Panc1 (cell line): Measurements from ENCODE around the gene STAM.

Experiments
- POLR2AphosphoS5 ChIP-seq: IDR thresholded peaks from 2 replicates; pipeline ENCODE4 v1.6.1; 2012; ENCODE audit warnings: mild to moderate bottlenecking, low read depth, low read length, moderate library complexity
- SIN3A ChIP-seq: IDR thresholded peaks from 2 replicates; pipeline ENCODE4 v1.6.1; 2012; ENCODE audit warnings: low read depth, mild to moderate bottlenecking, low read length, moderate library complexity, borderline replicate concordance; ENCODE audit not compliant: insufficient read depth
- TF ChIP-seq, protein P1 (sequence below): fragments of 450-650 bp; IDR thresholded peaks from 2 replicates; pipeline ENCODE4 v1.5.1; 2017; ENCODE audit warnings: mild to moderate bottlenecking
- TF ChIP-seq, protein P2 (sequence below), 2 experiments: IDR thresholded peaks; 2 replicates each; pipeline ENCODE4 v1.6.1; 2011 to 2012; ENCODE audit warnings: low read depth in 2 of 2, control low read depth in 1 of 2, low read length in 1 of 2, mild to moderate bottlenecking in 1 of 2, moderate library complexity in 1 of 2; ENCODE audit not compliant: insufficient read depth in 1 of 2

DNA sequence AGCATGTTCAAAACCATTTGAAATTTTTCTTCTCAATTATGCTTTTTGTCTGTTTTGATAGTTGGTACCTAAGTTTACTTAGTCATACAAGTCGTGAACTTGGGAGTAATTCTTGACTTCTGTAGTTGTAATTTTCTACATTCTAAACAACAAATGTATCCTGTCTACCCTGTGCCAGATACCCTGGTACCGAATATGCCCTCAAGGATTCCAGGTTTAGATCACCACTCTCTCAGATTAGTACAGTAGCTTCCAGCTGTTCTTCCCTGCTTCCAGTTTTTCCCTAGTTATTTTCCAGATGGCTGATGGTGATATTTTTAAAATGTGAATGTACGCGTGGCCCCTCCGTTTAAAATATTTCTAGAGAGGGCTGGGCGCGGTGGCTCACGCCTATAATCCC lies 6.5 kb downstream of the STAM start:
- TF ChIP-seq, protein P1, sequence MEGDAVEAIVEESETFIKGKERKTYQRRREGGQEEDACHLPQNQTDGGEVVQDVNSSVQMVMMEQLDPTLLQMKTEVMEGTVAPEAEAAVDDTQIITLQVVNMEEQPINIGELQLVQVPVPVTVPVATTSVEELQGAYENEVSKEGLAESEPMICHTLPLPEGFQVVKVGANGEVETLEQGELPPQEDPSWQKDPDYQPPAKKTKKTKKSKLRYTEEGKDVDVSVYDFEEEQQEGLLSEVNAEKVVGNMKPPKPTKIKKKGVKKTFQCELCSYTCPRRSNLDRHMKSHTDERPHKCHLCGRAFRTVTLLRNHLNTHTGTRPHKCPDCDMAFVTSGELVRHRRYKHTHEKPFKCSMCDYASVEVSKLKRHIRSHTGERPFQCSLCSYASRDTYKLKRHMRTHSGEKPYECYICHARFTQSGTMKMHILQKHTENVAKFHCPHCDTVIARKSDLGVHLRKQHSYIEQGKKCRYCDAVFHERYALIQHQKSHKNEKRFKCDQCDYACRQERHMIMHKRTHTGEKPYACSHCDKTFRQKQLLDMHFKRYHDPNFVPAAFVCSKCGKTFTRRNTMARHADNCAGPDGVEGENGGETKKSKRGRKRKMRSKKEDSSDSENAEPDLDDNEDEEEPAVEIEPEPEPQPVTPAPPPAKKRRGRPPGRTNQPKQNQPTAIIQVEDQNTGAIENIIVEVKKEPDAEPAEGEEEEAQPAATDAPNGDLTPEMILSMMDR, result no peak
- no peak for TF ChIP-seq SIN3A
- TF ChIP-seq POLR2AphosphoS5, result no peak
- TF ChIP-seq, protein P2, sequence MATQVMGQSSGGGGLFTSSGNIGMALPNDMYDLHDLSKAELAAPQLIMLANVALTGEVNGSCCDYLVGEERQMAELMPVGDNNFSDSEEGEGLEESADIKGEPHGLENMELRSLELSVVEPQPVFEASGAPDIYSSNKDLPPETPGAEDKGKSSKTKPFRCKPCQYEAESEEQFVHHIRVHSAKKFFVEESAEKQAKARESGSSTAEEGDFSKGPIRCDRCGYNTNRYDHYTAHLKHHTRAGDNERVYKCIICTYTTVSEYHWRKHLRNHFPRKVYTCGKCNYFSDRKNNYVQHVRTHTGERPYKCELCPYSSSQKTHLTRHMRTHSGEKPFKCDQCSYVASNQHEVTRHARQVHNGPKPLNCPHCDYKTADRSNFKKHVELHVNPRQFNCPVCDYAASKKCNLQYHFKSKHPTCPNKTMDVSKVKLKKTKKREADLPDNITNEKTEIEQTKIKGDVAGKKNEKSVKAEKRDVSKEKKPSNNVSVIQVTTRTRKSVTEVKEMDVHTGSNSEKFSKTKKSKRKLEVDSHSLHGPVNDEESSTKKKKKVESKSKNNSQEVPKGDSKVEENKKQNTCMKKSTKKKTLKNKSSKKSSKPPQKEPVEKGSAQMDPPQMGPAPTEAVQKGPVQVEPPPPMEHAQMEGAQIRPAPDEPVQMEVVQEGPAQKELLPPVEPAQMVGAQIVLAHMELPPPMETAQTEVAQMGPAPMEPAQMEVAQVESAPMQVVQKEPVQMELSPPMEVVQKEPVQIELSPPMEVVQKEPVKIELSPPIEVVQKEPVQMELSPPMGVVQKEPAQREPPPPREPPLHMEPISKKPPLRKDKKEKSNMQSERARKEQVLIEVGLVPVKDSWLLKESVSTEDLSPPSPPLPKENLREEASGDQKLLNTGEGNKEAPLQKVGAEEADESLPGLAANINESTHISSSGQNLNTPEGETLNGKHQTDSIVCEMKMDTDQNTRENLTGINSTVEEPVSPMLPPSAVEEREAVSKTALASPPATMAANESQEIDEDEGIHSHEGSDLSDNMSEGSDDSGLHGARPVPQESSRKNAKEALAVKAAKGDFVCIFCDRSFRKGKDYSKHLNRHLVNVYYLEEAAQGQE (IDR thresholded peaks at IDR 0.05; ENCODE audit: insufficient read depth in 1 of 2, low read depth in 2 of 2, low read length in 1 of 2), result no peak
